ENCODE measurements around the gene EXOC7. TPM values are rescaled to one million over a fixed set of nuclear protein-coding genes. Genes with fewer than 3 reads are reported as not detected.

EXOC7 gene, protein sequence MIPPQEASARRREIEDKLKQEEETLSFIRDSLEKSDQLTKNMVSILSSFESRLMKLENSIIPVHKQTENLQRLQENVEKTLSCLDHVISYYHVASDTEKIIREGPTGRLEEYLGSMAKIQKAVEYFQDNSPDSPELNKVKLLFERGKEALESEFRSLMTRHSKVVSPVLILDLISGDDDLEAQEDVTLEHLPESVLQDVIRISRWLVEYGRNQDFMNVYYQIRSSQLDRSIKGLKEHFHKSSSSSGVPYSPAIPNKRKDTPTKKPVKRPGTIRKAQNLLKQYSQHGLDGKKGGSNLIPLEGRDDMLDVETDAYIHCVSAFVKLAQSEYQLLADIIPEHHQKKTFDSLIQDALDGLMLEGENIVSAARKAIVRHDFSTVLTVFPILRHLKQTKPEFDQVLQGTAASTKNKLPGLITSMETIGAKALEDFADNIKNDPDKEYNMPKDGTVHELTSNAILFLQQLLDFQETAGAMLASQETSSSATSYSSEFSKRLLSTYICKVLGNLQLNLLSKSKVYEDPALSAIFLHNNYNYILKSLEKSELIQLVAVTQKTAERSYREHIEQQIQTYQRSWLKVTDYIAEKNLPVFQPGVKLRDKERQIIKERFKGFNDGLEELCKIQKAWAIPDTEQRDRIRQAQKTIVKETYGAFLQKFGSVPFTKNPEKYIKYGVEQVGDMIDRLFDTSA
- 92.6 and 95.3 TPM in 2 replicates for total RNA-seq (2021; fragmentation: NEBNext Ultra II Directional; extraction: Animal tissue kit (Norgen Biotek cat#: 25700))
- polyA plus RNA-seq (2011; rRNA removed): 77.1 and 83.3 TPM in 2 replicates
- polyA plus RNA-seq (2011; cell fraction: cytosol; rRNA removed): 73.6 TPM
- 231 TPM for polyA plus RNA-seq (2011; cell fraction: nucleus; rRNA removed)
- 53.1 to 105 TPM (median 63.0 TPM) in 4 replicates for polyA plus RNA-seq (2012, experiment 1 of 2)
- polyA plus RNA-seq (2012, experiment 2 of 2): 42.5 TPM
- 44.0 TPM for polyA plus RNA-seq (2013, experiment 1 of 2)
- polyA plus RNA-seq (2013, experiment 2 of 2): 43.4 TPM
- 129 and 130 TPM in 2 replicates for polyA minus RNA-seq (2011; rRNA and poly(A)+ RNA removed)
- 56.7 TPM for polyA minus RNA-seq (2011; cell fraction: cytosol; rRNA and poly(A)+ RNA removed)
- 113 TPM for polyA minus RNA-seq (2011; cell fraction: nucleus; rRNA and poly(A)+ RNA removed)
- long read RNA-seq, experiment 1, full-length matches to known transcripts: 3 of 22 reads
- long read RNA-seq, experiment 1, partial matches to known transcripts: 3 of 22 reads
- long read RNA-seq, experiment 1, other reads (novel, unspliced or antisense): 16 of 22 reads
- long read RNA-seq, experiment 2, full-length matches to known transcripts: 6 of 14 reads
- long read RNA-seq, experiment 2, partial matches to known transcripts: 1 of 14 reads
- long read RNA-seq, experiment 2, other reads (novel, unspliced or antisense): 7 of 14 reads

DNA sequence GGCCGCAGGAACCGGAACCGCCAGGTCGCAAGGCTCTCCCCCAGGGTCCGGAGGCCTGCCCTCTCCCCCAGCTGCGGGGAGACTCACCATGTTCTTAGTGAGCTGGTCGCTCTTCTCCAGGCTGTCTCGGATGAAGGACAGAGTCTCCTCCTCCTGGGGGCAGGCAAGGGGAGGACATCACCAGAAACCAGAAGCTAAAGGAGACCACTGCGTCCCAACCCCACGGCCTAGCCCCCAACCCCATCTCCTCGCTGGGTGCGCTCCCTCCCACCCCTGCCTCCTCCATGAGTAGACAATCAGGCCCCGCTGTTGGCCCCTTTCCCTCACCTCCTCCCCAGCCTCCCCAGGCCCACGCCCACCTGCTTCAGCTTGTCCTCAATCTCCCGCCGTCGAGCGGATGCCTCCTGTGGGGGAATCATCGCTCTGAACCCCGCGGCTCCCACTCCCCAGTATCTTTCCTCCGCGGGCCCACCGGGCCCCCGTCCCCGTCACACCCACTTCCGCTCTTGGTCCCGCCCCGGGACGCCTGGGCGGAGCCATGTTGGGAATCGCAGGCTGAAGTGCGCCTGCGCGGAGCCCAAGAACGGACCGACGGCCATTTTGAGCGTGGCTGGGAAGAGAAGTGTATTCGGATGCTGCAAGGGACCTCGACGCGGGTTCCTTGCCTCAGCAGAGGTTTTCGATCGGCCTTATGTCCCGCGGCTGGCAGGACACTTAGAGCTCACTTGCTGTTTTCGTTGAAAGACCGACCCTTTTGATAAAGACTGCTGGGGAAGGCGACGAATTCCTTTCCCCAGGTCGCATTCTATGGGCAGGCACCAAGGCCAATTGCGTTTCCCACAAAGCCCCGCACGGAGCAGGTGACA is at the start of gene EXOC7:
Gene EXOC7, minus strand, starts transcription at position 514 of the 866 bp plus-strand sequence. Its CDS starts 95 bp downstream, at position 419.
- FAIRE-seq (no peak), DNase-seq (ENCODE audit: low read depth in 1 of 2, low spot score in 2 of 2) (peak; percentile 73 to 98)
- no peak within 1 kb of the TSS for H3K14ac ChIP-seq (ENCODE audit: insufficient read length)
- H2BK120ac ChIP-seq (replicated peaks; ENCODE audit: low read depth, low read length): no peak within 1 kb of the TSS
- H3K36me3 ChIP-seq (ENCODE audit: control insufficient read depth in 2 of 4, insufficient read depth in 4 of 4, low read length in 3 of 4): peaks cover 8 to 28% (median 12%) of the 10 kb centered on the region in 4 experiments
- H3K27me3 ChIP-seq (replicated peaks in 1 of 4; ENCODE audit: control insufficient read depth in 3 of 4, extremely low read depth in 1 of 4, insufficient read depth in 3 of 4, low read length in 3 of 4): no peaks in the 10 kb centered on the region
- H3K4me2 ChIP-seq (ENCODE audit: insufficient read depth in 1 of 2, low read depth in 2 of 2, low read length in 2 of 2): peak within 1 kb of the TSS; percentile 78 to 97
- H4K20me1 ChIP-seq (replicated peaks in 1 of 2; ENCODE audit: control insufficient read depth in 1 of 2, insufficient read depth in 2 of 2, low read length in 2 of 2): no peaks in the 10 kb centered on the region
- H3K56ac ChIP-seq (replicated peaks; ENCODE audit: insufficient read length, low read depth, low read length): peak within 1 kb of the TSS; percentile 3
- H3K18ac ChIP-seq (ENCODE audit: extremely low read depth, low read length): peak within 1 kb of the TSS; percentile 99
- ChIA-PET POLR2A (ENCODE audit: partially characterized antibody) (interaction anchor here (0.7 to 4.6 kb wide), 22 partner anchors 7 to 209 kb away, joined by 3 to 23 read pairs (median 4); partner anchors contain the start of genes CDK3, GALR2, MRPL38 and SRP68), CTCF (ENCODE audit: partially characterized antibody) (interaction anchor here (0.8 to 41.5 kb wide), 19 partner anchors 10 to 326 kb away, joined by 3 to 778 read pairs (median 4); partner anchors contain the start of genes FOXJ1 and GALR2)
- H4K8ac ChIP-seq (ENCODE audit: extremely low read depth, insufficient read depth, low read length): peak within 1 kb of the TSS; percentile 96
- peaks cover 9% of the 10 kb centered on the region; the same call in 1 of the 2 replicates for H3K23me2 ChIP-seq (ENCODE audit: low read depth, low read length)
- peak within 1 kb of the TSS; percentile 86 for H2BK5ac ChIP-seq (ENCODE audit: low read depth, low read length)
- H2BK20ac ChIP-seq (ENCODE audit: low read length): no peak within 1 kb of the TSS
- H2BK12ac ChIP-seq (ENCODE audit: low read depth, low read length): 0 out of 2 replicates have a peak within 1 kb of the TSS, but pooled peaks have one; percentile 87
- H3K4me3 ChIP-seq (ENCODE audit: extremely low read depth in 1 of 4, insufficient read depth in 2 of 4, low read depth in 3 of 4, low read length in 4 of 4): peak within 1 kb of the TSS; percentile 53 to 81 (median 73)
- WGBS, 2 experiments (ENCODE audit: extremely low coverage in 1 of 2, insufficient coverage in 1 of 2, insufficient read length in 1 of 2, insufficient replicate concordance in 2 of 2, low coverage in 1 of 2, low lambda C conversion rate in 2 of 2, missing lambda C conversion rate in 1 of 2): 11% methylated on average over 44 of the region's 55 CpGs; no CpG with 5 or more reads in 1 of the 2 experiments
- H3K79me2 ChIP-seq (ENCODE audit: control insufficient read depth in 1 of 2, insufficient read depth in 2 of 2, low read length in 2 of 2): peaks cover 5 to 8% of the 10 kb centered on the region in 2 experiments; a peak in 3 of 4 replicates
- no peaks in the 10 kb centered on the region for H3K9me3 ChIP-seq (ENCODE audit: insufficient read depth in 2 of 2, low read depth in 1 of 2, low read length in 1 of 2)
- peak within 1 kb of the TSS; percentile 32 for H4K91ac ChIP-seq (replicated peaks; ENCODE audit: insufficient read length, low read length)
- peak within 1 kb of the TSS; percentile 38 to 85 (median 71) for H3K9ac ChIP-seq (replicated peaks in 1 of 4; ENCODE audit: extremely low read depth in 1 of 4, low read depth in 3 of 4, low read length in 3 of 4)
- peak within 1 kb of the TSS; percentile 97 for H3K4ac ChIP-seq (replicated peaks; ENCODE audit: insufficient read length, low read depth, low read length)
- H3K79me1 ChIP-seq (ENCODE audit: low read depth, low read length): peaks cover 8% of the 10 kb centered on the region
- peak within 1 kb of the TSS; percentile 85; the same call in 1 of the 2 replicates for H2BK15ac ChIP-seq (ENCODE audit: low read length)
- peak within 1 kb of the TSS; percentile 63; the same call in 1 of the 2 replicates for H2AFZ ChIP-seq (ENCODE audit: low read length)
- H3K23ac ChIP-seq (ENCODE audit: insufficient read length): no peak within 1 kb of the TSS
- H2AK5ac ChIP-seq (ENCODE audit: low read depth, low read length): peak within 1 kb of the TSS; percentile 3; the same call in 1 of the 2 replicates
- peaks cover 6 to 16% (median 9%) of the 10 kb centered on the region in 4 experiments; a peak in 6 of 7 replicates for H3K4me1 ChIP-seq (replicated peaks in 1 of 4; ENCODE audit: control insufficient read depth in 3 of 4, insufficient read depth in 4 of 4, low read length in 3 of 4)
- H3K27ac ChIP-seq (ENCODE audit: low read depth, low read length): peak within 1 kb of the TSS; percentile 78
- peak within 1 kb of the TSS; percentile 75 for H4K5ac ChIP-seq (ENCODE audit: insufficient read length, low read depth, low read length)
- TF ChIP-seq ZNF274 (IDR thresholded peaks at IDR 0.05; ENCODE audit: borderline replicate concordance, extremely low read depth, low read length): no peak
- no peak for TF ChIP-seq EGR1 (IDR thresholded peaks at IDR 0.05; ENCODE audit: borderline replicate concordance, low read depth, low read length)
- TF ChIP-seq, protein P1, sequence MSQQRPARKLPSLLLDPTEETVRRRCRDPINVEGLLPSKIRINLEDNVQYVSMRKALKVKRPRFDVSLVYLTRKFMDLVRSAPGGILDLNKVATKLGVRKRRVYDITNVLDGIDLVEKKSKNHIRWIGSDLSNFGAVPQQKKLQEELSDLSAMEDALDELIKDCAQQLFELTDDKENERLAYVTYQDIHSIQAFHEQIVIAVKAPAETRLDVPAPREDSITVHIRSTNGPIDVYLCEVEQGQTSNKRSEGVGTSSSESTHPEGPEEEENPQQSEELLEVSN (IDR thresholded peaks at IDR 0.05): peak; percentile 58

Data from H1 (cell line).